GM19438 (cell line): Measurements from ENCODE around the gene HBEGF.
"Not testable (repeated sequence)": the region's sequence is repeated elsewhere in the genome, so short reads cannot be mapped to it uniquely, and the experiment has no call there.

Experiments
- ATAC-seq: cut with Tn5 transposase; IDR thresholded peaks from one replicate; pipeline ENCODE4 v1.9.1; 2021; ENCODE audit warnings: low read depth; ENCODE audit not compliant: unreplicated experiment

Gene HBEGF

GRCh38 chr5:140362311-140362710 lies 15.9 kb upstream of the HBEGF start:
- no peak for ATAC-seq

GRCh38 chr5:140361901-140362300 lies 15.5 kb upstream of the HBEGF start:
- no peak for ATAC-seq

- ATAC-seq: no peak
Observed at GRCh38 chr5:140360681-140361479, 14.5 kb upstream of the HBEGF start.

GRCh38 chr5:140360101-140360500 lies 13.7 kb upstream of the HBEGF start, which contains the start of gene SLC4A9:
TSS of gene SLC4A9 (plus strand) at chr5:140360194. CDS start at chr5:140360237, 43 bp downstream.
- no peak for ATAC-seq

GRCh38 chr5:140358738-140359310 lies 12.4 kb upstream of the HBEGF start:
- ATAC-seq: no peak

GRCh38 chr5:140357726-140358093 lies 11.3 kb upstream of the HBEGF start:
- ATAC-seq: peak; percentile 87

- ATAC-seq: no peak
Observed at GRCh38 chr5:140356853-140357725, 10.7 kb upstream of the HBEGF start.

GRCh38 chr5:140355546-140355945 lies 9.1 kb upstream of the HBEGF start:
- ATAC-seq: no peak

- ATAC-seq: peak; percentile 65
Observed at GRCh38 chr5:140351609-140352334, 5.4 kb upstream of the HBEGF start.

- ATAC-seq: no peak
Observed at GRCh38 chr5:140349244-140349643, 2.8 kb upstream of the HBEGF start.

GRCh38 chr5:140348104-140348503 lies 1.7 kb upstream of the HBEGF start:
- no peak for ATAC-seq

GRCh38 chr5:140347360-140347759 lies 957 bp upstream of the HBEGF start:
- no peak for ATAC-seq

- ATAC-seq: peak; percentile 19
Observed at GRCh38 chr5:140345919-140346347, 470 bp downstream of the HBEGF start.

- ATAC-seq: no peak
Observed at GRCh38 chr5:140344683-140345423, 1.6 kb downstream of the HBEGF start.

- not testable (repeated sequence) for ATAC-seq
Observed at GRCh38 chr5:140343849-140344248, 2.6 kb downstream of the HBEGF start.

GRCh38 chr5:140342896-140343295 lies 3.5 kb downstream of the HBEGF start:
- ATAC-seq: no peak

GRCh38 chr5:140342287-140342686 lies 4.1 kb downstream of the HBEGF start:
- ATAC-seq: no peak

GRCh38 chr5:140341591-140341990 lies 4.8 kb downstream of the HBEGF start:
- ATAC-seq: no peak

GRCh38 chr5:140340605-140341121 lies 5.7 kb downstream of the HBEGF start:
- no peak for ATAC-seq

GRCh38 chr5:140339636-140340035 lies 6.8 kb downstream of the HBEGF start:
- no peak for ATAC-seq
